ENCODE results near the gene DYNLT4. TPM values are rescaled to one million over a fixed set of nuclear protein-coding genes. Genes with fewer than 3 reads are reported as not detected.

DYNLT4 gene
- total and polyA plus RNA-seq, 2 of the 13 experiments (the other 11 are each of a cell fraction or from before 2014, with no cell fraction given), result 0.77 TPM; not detected in 1

GRCh38 chr1:44786138-44786840 lies 20.9 kb downstream of the DYNLT4 start (continued):
- TF ChIP-seq ATF2 (CRISPR knock-in tag; IDR thresholded peaks at IDR 0.05), result 0 out of 2 replicates have a peak, but pooled peaks have one; percentile 32
- TF ChIP-seq MYC (CRISPR knock-in tag; IDR thresholded peaks at IDR 0.05; ENCODE audit: borderline replicate concordance), result peak; percentile 89
- TF ChIP-seq GRHL1 (CRISPR knock-in tag; conservative IDR thresholded peaks at IDR 0.05), result no peak
- no peak for TF ChIP-seq SMARCE1 (IDR thresholded peaks at IDR 0.05; ENCODE audit: borderline replicate concordance)
- TF ChIP-seq E2F5 (CRISPR knock-in tag; conservative IDR thresholded peaks at IDR 0.05), result no peak
- peak; percentile 66 for TF ChIP-seq ETV5 (CRISPR knock-in tag; IDR thresholded peaks at IDR 0.05; ENCODE audit: borderline replicate concordance)
- TF ChIP-seq RXRA (CRISPR knock-in tag; IDR thresholded peaks at IDR 0.05), result peak; percentile 62; the same call in 1 of the 2 replicates
- TF ChIP-seq MIER3 (CRISPR knock-in tag; IDR thresholded peaks at IDR 0.05; ENCODE audit: borderline replicate concordance), result no peak
- no peak for TF ChIP-seq ISL2 (CRISPR knock-in tag; IDR thresholded peaks at IDR 0.05)
- peak; percentile 14; the same call in 1 of the 2 replicates for TF ChIP-seq REPIN1 (CRISPR knock-in tag; IDR thresholded peaks at IDR 0.05; ENCODE audit: borderline replicate concordance, low read depth)
- TF ChIP-seq TFAP4 (IDR thresholded peaks at IDR 0.05; ENCODE audit: borderline replicate concordance, low read depth), result peak; percentile 47; the same call in 1 of the 2 replicates
- 0 out of 2 replicates have a peak, but pooled peaks have one; percentile 29 for TF ChIP-seq TFE3 (CRISPR knock-in tag; IDR thresholded peaks at IDR 0.05)
- peak; percentile 80 for TF ChIP-seq MXD1 (CRISPR knock-in tag; IDR thresholded peaks at IDR 0.05)
- TF ChIP-seq SCMH1 (CRISPR knock-in tag; IDR thresholded peaks at IDR 0.05; ENCODE audit: borderline replicate concordance), result no peak
- TF ChIP-seq HMG20B (CRISPR knock-in tag; conservative IDR thresholded peaks at IDR 0.05), result no peak
- TF ChIP-seq ZNF230 (CRISPR knock-in tag; IDR thresholded peaks at IDR 0.05), result no peak
- TF ChIP-seq XBP1 (CRISPR knock-in tag; IDR thresholded peaks at IDR 0.05), result no peak
- peak; percentile 52 for TF ChIP-seq ZNF781 (CRISPR knock-in tag; IDR thresholded peaks at IDR 0.05; ENCODE audit: borderline replicate concordance, not compliant biosample characterization)
- TF ChIP-seq ETV6 (CRISPR knock-in tag; conservative IDR thresholded peaks at IDR 0.05), result no peak; the same call in 1 of the 2 replicates
- no peak for TF ChIP-seq CREB3 (CRISPR knock-in tag; IDR thresholded peaks at IDR 0.05)
- TF ChIP-seq REXO4 (CRISPR knock-in tag; IDR thresholded peaks at IDR 0.05; ENCODE audit: borderline replicate concordance), result no peak
